Osteocyte (in vitro differentiated cells): ENCODE data around the gene JAK1. TPM values are rescaled to one million over a fixed set of nuclear protein-coding genes. Genes with fewer than 3 reads are reported as not detected.

Source experiments
- DNase-seq: peaks from one replicate; pipeline ENCODE4 v3.0.0; 2021; ENCODE audit warnings: mixed read lengths; ENCODE audit not compliant: unreplicated experiment; ENCODE audit errors: extremely low spot score
- H3K27ac Mint-ChIP-seq: one replicate; pipeline ENCODE4 v1.8.0; 2021; ENCODE audit warnings: mild to moderate bottlenecking, mixed read lengths; ENCODE audit not compliant: unreplicated experiment
- H3K27me3 Mint-ChIP-seq: one replicate; pipeline ENCODE4 v1.8.0; 2021; ENCODE audit warnings: mixed read lengths; ENCODE audit not compliant: unreplicated experiment
- H3K36me3 Mint-ChIP-seq: one replicate; pipeline ENCODE4 v1.8.0; 2021; ENCODE audit warnings: mixed read lengths; ENCODE audit not compliant: unreplicated experiment
- H3K4me1 Mint-ChIP-seq: one replicate; pipeline ENCODE4 v1.8.0; 2021; ENCODE audit warnings: mixed read lengths; ENCODE audit not compliant: unreplicated experiment
- H3K4me3 Mint-ChIP-seq: one replicate; pipeline ENCODE4 v1.8.0; 2021; ENCODE audit warnings: mild to moderate bottlenecking, moderate library complexity, mixed read lengths; ENCODE audit not compliant: unreplicated experiment
- H3K9me3 Mint-ChIP-seq: one replicate; pipeline ENCODE4 v1.8.0; 2021; ENCODE audit warnings: mixed read lengths; ENCODE audit not compliant: unreplicated experiment
- CTCF ChIP-seq: fragments of 200-600 bp; sonication (generic); IDR thresholded peaks from 2 replicates; pipeline ENCODE4 v1.5.0; 2021; ENCODE audit warnings: antibody characterized with exemption, mild to moderate bottlenecking, moderate library complexity
- total RNA-seq: library from RNA; stranded (reverse); gene quantifications from 2 replicates; pipeline ENCODE4 v1.2.1, GENCODE V29; 2021

Gene JAK1
- total RNA-seq, 1 donor from 2014 or later = 103 TPM

GRCh38 chr1:64983110-64983509 lies 16.8 kb upstream of the JAK1 start:
- TF ChIP-seq CTCF = no peak
- H3K9me3 Mint-ChIP-seq = no peaks in the 10 kb centered on the region
- no peaks in the 10 kb centered on the region for H3K27me3 Mint-ChIP-seq
- peak overlapping the region; percentile 81 for H3K27ac Mint-ChIP-seq
- H3K36me3 Mint-ChIP-seq = peaks cover 2% of the 10 kb centered on the region
- H3K4me3 Mint-ChIP-seq = no peak overlapping the region
- peak; percentile 85 for DNase-seq
- peaks cover 16% of the 10 kb centered on the region for H3K4me1 Mint-ChIP-seq

GRCh38 chr1:64981601-64982533 lies 15.5 kb upstream of the JAK1 start:
- no peaks in the 10 kb centered on the region for H3K9me3 Mint-ChIP-seq
- H3K36me3 Mint-ChIP-seq = peaks cover 2% of the 10 kb centered on the region
- peaks cover 16% of the 10 kb centered on the region for H3K4me1 Mint-ChIP-seq
- no peak overlapping the region for H3K4me3 Mint-ChIP-seq
- H3K27me3 Mint-ChIP-seq = no peaks in the 10 kb centered on the region
- DNase-seq = no peak
- TF ChIP-seq CTCF = no peak
- peak overlapping the region; percentile 81 for H3K27ac Mint-ChIP-seq

GRCh38 chr1:64980745-64981600 lies 14.6 kb upstream of the JAK1 start:
- no peaks in the 10 kb centered on the region for H3K27me3 Mint-ChIP-seq
- H3K36me3 Mint-ChIP-seq = peaks cover 2% of the 10 kb centered on the region
- H3K9me3 Mint-ChIP-seq = no peaks in the 10 kb centered on the region
- TF ChIP-seq CTCF = no peak
- DNase-seq = no peak
- H3K27ac Mint-ChIP-seq = no peak overlapping the region
- H3K4me1 Mint-ChIP-seq = peaks cover 16% of the 10 kb centered on the region
- H3K4me3 Mint-ChIP-seq = no peak overlapping the region

GRCh38 chr1:64979358-64979757 lies 13.0 kb upstream of the JAK1 start:
- no peak for DNase-seq
- TF ChIP-seq CTCF = no peak
- Mint-ChIP-seq H3K36me3 (no peaks in the 10 kb centered on the region), H3K27ac (no peak overlapping the region), H3K27me3 (no peaks in the 10 kb centered on the region), H3K4me3 (no peak overlapping the region), H3K4me1 (peaks cover 16% of the 10 kb centered on the region), H3K9me3 (no peaks in the 10 kb centered on the region)

GRCh38 chr1:64976361-64976760 lies 10.0 kb upstream of the JAK1 start:
- H3K4me1 Mint-ChIP-seq = peaks cover 2% of the 10 kb centered on the region

More at GRCh38 chr1:64976361-64976760, 10.0 kb upstream of the JAK1 start:
- no peak for TF ChIP-seq CTCF
- Mint-ChIP-seq H3K9me3 (no peaks in the 10 kb centered on the region), H3K27ac (no peak overlapping the region), H3K27me3 (no peaks in the 10 kb centered on the region), H3K4me3 (no peak overlapping the region), H3K36me3 (no peaks in the 10 kb centered on the region)
- DNase-seq = no peak
